ENCODE measurements around the gene EFNA2.

Gene EFNA2

GRCh38 chr19:1277061-1277460, 8.6 kb upstream of the EFNA2 start:
- peaks cover 44% of the 10 kb centered on the region for H3K36me3 Mint-ChIP-seq (ENCODE audit: low read depth)
- peaks cover 18% of the 10 kb centered on the region for H3K4me1 Mint-ChIP-seq (ENCODE audit: low read depth)
- H3K27me3 Mint-ChIP-seq (ENCODE audit: low read depth), result peaks cover 2% of the 10 kb centered on the region
- no peak for DNase-seq (ENCODE audit: low spot score)
- no peaks in the 10 kb centered on the region for H3K9me3 Mint-ChIP-seq
- H3K4me3 Mint-ChIP-seq, result peak overlapping the region; percentile 88
- peak overlapping the region; percentile 93 for H3K27ac Mint-ChIP-seq

- Mint-ChIP-seq H3K9me3 (no peaks in the 10 kb centered on the region), H3K36me3 (ENCODE audit: low read depth) (peaks cover 35% of the 10 kb centered on the region), H3K27ac (no peak overlapping the region), H3K4me3 (peak overlapping the region; percentile 29), H3K4me1 (ENCODE audit: low read depth) (peaks cover 13% of the 10 kb centered on the region), H3K27me3 (ENCODE audit: low read depth) (peaks cover 2% of the 10 kb centered on the region)
- no peak for DNase-seq (ENCODE audit: low spot score)
These were observed 7.6 kb upstream of the EFNA2 start for GRCh38 chr19:1278074-1278473.

GRCh38 chr19:1278713-1279660, 6.7 kb upstream of the EFNA2 start:
- Mint-ChIP-seq H3K9me3 (no peaks in the 10 kb centered on the region), H3K36me3 (ENCODE audit: low read depth) (peaks cover 28% of the 10 kb centered on the region), H3K4me3 (no peak overlapping the region), H3K4me1 (ENCODE audit: low read depth) (peaks cover 9% of the 10 kb centered on the region), H3K27ac (no peak overlapping the region), H3K27me3 (ENCODE audit: low read depth) (peaks cover 3% of the 10 kb centered on the region)
- no peak for DNase-seq (ENCODE audit: low spot score)

GRCh38 chr19:1279782-1280341, 5.8 kb upstream of the EFNA2 start:
- H3K4me3 Mint-ChIP-seq, result peak overlapping the region; percentile 48
- peak; percentile 73 for DNase-seq (ENCODE audit: low spot score)
- peaks cover 9% of the 10 kb centered on the region for H3K4me1 Mint-ChIP-seq (ENCODE audit: low read depth)
- peaks cover 22% of the 10 kb centered on the region for H3K36me3 Mint-ChIP-seq (ENCODE audit: low read depth)
- H3K27me3 Mint-ChIP-seq (ENCODE audit: low read depth), result peaks cover 11% of the 10 kb centered on the region
- no peaks in the 10 kb centered on the region for H3K9me3 Mint-ChIP-seq
- H3K27ac Mint-ChIP-seq, result peak overlapping the region; percentile 57

GRCh38 chr19:1280636-1281568, 4.8 kb upstream of the EFNA2 start:
- peaks cover 22% of the 10 kb centered on the region for H3K36me3 Mint-ChIP-seq (ENCODE audit: low read depth)

GRCh38 chr19:1281569-1282287, 3.9 kb upstream of the EFNA2 start:
- H3K4me3 Mint-ChIP-seq, result no peak overlapping the region
- peaks cover 21% of the 10 kb centered on the region for H3K27me3 Mint-ChIP-seq (ENCODE audit: low read depth)
- peak overlapping the region; percentile 36 for H3K27ac Mint-ChIP-seq
- H3K4me1 Mint-ChIP-seq (ENCODE audit: low read depth), result peaks cover 6% of the 10 kb centered on the region
- DNase-seq (ENCODE audit: low spot score), result no peak
- no peaks in the 10 kb centered on the region for H3K9me3 Mint-ChIP-seq
- peaks cover 20% of the 10 kb centered on the region for H3K36me3 Mint-ChIP-seq (ENCODE audit: low read depth)

More at GRCh38 chr19:1280636-1281568, 4.8 kb upstream of the EFNA2 start:
- Mint-ChIP-seq H3K27ac (no peak overlapping the region), H3K27me3 (ENCODE audit: low read depth) (peaks cover 17% of the 10 kb centered on the region), H3K4me3 (no peak overlapping the region), H3K9me3 (no peaks in the 10 kb centered on the region), H3K4me1 (ENCODE audit: low read depth) (peaks cover 9% of the 10 kb centered on the region)
- no peak for DNase-seq (ENCODE audit: low spot score)

- no peak overlapping the region for H3K4me3 Mint-ChIP-seq
These were observed 3.0 kb upstream of the EFNA2 start for GRCh38 chr19:1282588-1283206.

GRCh38 chr19:1283207-1283916, 2.3 kb upstream of the EFNA2 start:
- DNase-seq (ENCODE audit: low spot score), result no peak
- Mint-ChIP-seq H3K4me1 (ENCODE audit: low read depth) (peaks cover 4% of the 10 kb centered on the region), H3K4me3 (no peak overlapping the region), H3K27me3 (ENCODE audit: low read depth) (peaks cover 23% of the 10 kb centered on the region), H3K36me3 (ENCODE audit: low read depth) (peaks cover 11% of the 10 kb centered on the region), H3K9me3 (no peaks in the 10 kb centered on the region), H3K27ac (no peak overlapping the region)

More at GRCh38 chr19:1282588-1283206, 3.0 kb upstream of the EFNA2 start:
- no peak for DNase-seq (ENCODE audit: low spot score)
- Mint-ChIP-seq H3K27me3 (ENCODE audit: low read depth) (peaks cover 21% of the 10 kb centered on the region), H3K27ac (no peak overlapping the region), H3K9me3 (no peaks in the 10 kb centered on the region), H3K36me3 (ENCODE audit: low read depth) (peaks cover 16% of the 10 kb centered on the region), H3K4me1 (ENCODE audit: low read depth) (peaks cover 4% of the 10 kb centered on the region)

- Mint-ChIP-seq H3K27me3 (ENCODE audit: low read depth) (peaks cover 23% of the 10 kb centered on the region), H3K9me3 (no peaks in the 10 kb centered on the region), H3K36me3 (ENCODE audit: low read depth) (peaks cover 11% of the 10 kb centered on the region), H3K27ac (no peak overlapping the region), H3K4me1 (ENCODE audit: low read depth) (peaks cover 4% of the 10 kb centered on the region), H3K4me3 (no peak overlapping the region)
- no peak for DNase-seq (ENCODE audit: low spot score)
These were observed 1.8 kb upstream of the EFNA2 start for GRCh38 chr19:1283917-1284292.

GRCh38 chr19:1284293-1284978, 1.2 kb upstream of the EFNA2 start:
- Mint-ChIP-seq H3K36me3 (ENCODE audit: low read depth) (peaks cover 9% of the 10 kb centered on the region), H3K4me1 (ENCODE audit: low read depth) (peaks cover 4% of the 10 kb centered on the region), H3K27me3 (ENCODE audit: low read depth) (peaks cover 23% of the 10 kb centered on the region), H3K4me3 (peak overlapping the region; percentile 6), H3K9me3 (no peaks in the 10 kb centered on the region), H3K27ac (peak overlapping the region; percentile 6)
- no peak for DNase-seq (ENCODE audit: low spot score)

GRCh38 chr19:1284979-1285736, 515 bp upstream of the EFNA2 start:
- no peak for DNase-seq (ENCODE audit: low spot score)
- Mint-ChIP-seq H3K4me3 (peak overlapping the region; percentile 6), H3K36me3 (ENCODE audit: low read depth) (peaks cover 2% of the 10 kb centered on the region), H3K4me1 (ENCODE audit: low read depth) (peaks cover 2% of the 10 kb centered on the region), H3K27ac (no peak overlapping the region), H3K9me3 (no peaks in the 10 kb centered on the region), H3K27me3 (ENCODE audit: low read depth) (peaks cover 23% of the 10 kb centered on the region)
